Measurements from ENCODE around the gene PSMC3.

The PSMC3 gene

DNA sequence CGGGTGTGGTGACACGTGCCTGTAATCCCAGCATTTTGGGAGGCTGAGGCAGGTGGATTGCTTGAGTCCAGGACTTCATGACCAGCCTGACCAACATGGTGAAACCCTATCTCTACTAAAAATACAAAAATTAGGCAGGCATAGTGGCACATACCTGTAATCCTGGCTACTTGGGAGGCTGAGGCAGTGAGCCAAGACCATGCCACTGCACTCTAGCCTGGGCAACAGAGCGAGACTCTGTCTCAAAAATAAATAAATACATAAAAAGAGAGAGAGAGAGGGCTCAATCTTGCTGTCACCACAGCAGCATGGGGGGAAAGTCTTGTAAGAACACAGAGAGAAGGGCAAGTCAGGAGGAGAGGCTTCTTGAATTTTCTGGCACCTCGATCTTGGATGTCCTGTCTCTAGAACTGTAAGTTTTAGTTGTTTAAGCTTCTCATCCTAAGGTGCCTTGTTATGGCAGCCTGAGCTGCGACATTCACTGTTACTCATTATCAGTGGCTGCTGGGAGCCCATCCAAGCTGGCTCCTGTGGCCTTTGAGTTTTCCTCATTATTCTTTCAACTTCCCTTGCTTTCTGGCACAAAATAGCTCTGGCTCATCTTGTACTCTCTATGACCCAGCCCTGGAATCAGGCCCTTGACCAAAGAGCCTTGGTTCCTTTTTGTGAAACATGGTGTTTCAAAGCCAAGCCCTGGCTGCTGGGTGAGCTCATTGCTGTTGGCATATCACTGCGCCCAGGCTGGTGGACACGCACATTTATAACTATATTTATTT is 8.0 kb upstream of the PSMC3 start:
- no peaks in the 10 kb centered on the region for H3K36me3 ChIP-seq (ENCODE audit: control insufficient read depth, insufficient read depth, low read length)
- H3K4me1 ChIP-seq (ENCODE audit: control insufficient read depth, insufficient read depth, low read length): no peaks in the 10 kb centered on the region
- H3K4me3 ChIP-seq (ENCODE audit: low read length): no peak overlapping the region
- H3K27me3 ChIP-seq (ENCODE audit: control insufficient read depth, insufficient read depth, low read length): no peaks in the 10 kb centered on the region
- no peak overlapping the region for H3K27ac ChIP-seq (ENCODE audit: low read length)
- H3K9me3 ChIP-seq (ENCODE audit: control insufficient read depth, insufficient read depth, low read length): no peaks in the 10 kb centered on the region
- DNase-seq (ENCODE audit: low read depth, low spot score): no peak
- no CpG with 5 or more reads among the region's 7 CpGs for WGBS (ENCODE audit: insufficient coverage, insufficient read length)

DNA sequence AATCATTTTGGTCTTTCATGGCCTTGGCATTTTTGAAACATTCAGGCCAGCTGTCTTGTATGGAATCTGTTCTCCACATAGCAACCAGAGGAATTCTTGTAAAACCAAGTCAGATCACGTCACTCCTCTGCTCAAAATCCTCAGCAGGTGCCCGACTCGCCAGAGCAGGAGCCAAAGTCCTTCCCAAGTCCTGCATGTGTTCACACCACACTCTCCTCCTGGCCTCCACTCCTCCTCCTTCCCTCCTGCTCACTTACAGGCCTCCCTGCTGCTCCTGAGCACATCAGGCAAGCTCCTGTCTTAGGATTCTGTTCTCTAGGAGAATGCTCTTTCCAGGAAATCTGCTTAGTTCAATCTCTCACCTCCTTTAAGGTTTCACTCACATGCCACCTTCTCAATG is 6.9 kb upstream of the PSMC3 start:
- H3K4me3 ChIP-seq (ENCODE audit: low read length): no peak overlapping the region
- H3K9me3 ChIP-seq (ENCODE audit: control insufficient read depth, insufficient read depth, low read length): no peaks in the 10 kb centered on the region
- H3K36me3 ChIP-seq (ENCODE audit: control insufficient read depth, insufficient read depth, low read length): no peaks in the 10 kb centered on the region
- WGBS (ENCODE audit: insufficient coverage, insufficient read length): no CpG with 5 or more reads among the region's 3 CpGs
- H3K27me3 ChIP-seq (ENCODE audit: control insufficient read depth, insufficient read depth, low read length): no peaks in the 10 kb centered on the region
- H3K4me1 ChIP-seq (ENCODE audit: control insufficient read depth, insufficient read depth, low read length): no peaks in the 10 kb centered on the region
- H3K27ac ChIP-seq (ENCODE audit: low read length): no peak overlapping the region
- DNase-seq (ENCODE audit: low read depth, low spot score): no peak

DNA sequence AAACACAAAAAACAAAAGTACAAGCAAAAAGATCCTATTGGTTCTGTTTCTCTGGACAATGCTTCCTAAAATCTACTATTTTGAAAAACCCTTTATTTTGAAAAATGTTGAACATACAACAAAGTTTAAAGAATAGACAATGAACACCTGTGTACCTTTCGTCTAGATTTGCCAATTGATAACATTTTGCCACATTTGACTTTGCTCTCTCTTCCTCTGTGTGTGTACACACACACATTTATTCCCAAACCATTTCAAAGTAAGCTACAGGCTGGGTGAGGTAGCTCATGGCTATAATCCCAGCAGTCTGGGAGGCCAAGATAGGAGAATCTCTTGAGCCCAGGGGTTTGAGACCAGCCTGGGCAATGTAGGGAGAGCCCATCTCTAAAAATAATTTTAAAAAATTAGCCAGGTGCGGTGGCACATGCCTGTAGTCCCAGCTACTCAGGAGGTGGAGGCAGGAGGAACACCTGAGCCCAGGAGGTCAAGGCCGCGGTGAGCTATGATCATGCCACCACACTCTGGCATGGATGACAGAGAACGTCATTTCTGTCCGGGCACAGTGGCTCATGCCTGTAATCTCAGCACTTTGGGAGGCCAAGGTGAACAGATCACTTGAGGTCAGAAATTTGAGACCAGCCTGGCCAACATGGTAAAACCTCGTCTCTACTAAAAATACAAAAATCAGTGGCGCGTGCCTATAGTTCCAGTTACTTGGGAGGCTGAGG is 5.3 kb upstream of the PSMC3 start:
- Histone ChIP-seq H3K4me1 (ENCODE audit: control insufficient read depth, insufficient read depth, low read length) (no peaks in the 10 kb centered on the region), H3K27ac (ENCODE audit: low read length) (no peak overlapping the region), H3K9me3 (ENCODE audit: control insufficient read depth, insufficient read depth, low read length) (no peaks in the 10 kb centered on the region), H3K4me3 (ENCODE audit: low read length) (no peak overlapping the region), H3K27me3 (ENCODE audit: control insufficient read depth, insufficient read depth, low read length) (no peaks in the 10 kb centered on the region), H3K36me3 (ENCODE audit: control insufficient read depth, insufficient read depth, low read length) (no peaks in the 10 kb centered on the region)
- DNase-seq (ENCODE audit: low read depth, low spot score): no peak
- WGBS (ENCODE audit: insufficient coverage, insufficient read length): no CpG with 5 or more reads among the region's 9 CpGs

DNA sequence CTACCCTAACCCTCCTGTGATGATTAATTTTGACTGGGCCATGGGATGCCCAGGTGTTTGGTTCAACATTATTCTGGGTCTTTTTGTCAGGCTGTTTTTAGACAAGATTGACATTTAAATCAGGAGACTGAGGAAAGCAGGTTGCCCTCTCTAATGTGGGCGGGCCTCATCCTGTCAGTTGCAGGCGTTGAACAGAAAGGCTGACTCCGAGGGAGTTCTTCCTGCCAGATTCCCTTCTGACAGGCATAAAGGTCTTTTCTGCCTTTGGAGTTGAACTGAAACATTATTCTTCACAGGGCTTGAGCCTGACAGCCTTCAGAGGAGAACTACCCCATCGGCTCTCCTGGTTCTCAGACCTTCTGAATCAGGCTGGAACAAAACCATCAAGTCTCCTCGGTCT is 4.3 kb upstream of the PSMC3 start:
- H3K27ac ChIP-seq (ENCODE audit: low read length): no peak overlapping the region
- H3K4me3 ChIP-seq (ENCODE audit: low read length): no peak overlapping the region
- no peaks in the 10 kb centered on the region for H3K9me3 ChIP-seq (ENCODE audit: control insufficient read depth, insufficient read depth, low read length)
- no CpG with 5 or more reads among the region's 5 CpGs for WGBS (ENCODE audit: insufficient coverage, insufficient read length)
- H3K4me1 ChIP-seq (ENCODE audit: control insufficient read depth, insufficient read depth, low read length): no peaks in the 10 kb centered on the region
- no peak for DNase-seq (ENCODE audit: low read depth, low spot score)
- no peaks in the 10 kb centered on the region for H3K36me3 ChIP-seq (ENCODE audit: control insufficient read depth, insufficient read depth, low read length)
- no peaks in the 10 kb centered on the region for H3K27me3 ChIP-seq (ENCODE audit: control insufficient read depth, insufficient read depth, low read length)

DNA sequence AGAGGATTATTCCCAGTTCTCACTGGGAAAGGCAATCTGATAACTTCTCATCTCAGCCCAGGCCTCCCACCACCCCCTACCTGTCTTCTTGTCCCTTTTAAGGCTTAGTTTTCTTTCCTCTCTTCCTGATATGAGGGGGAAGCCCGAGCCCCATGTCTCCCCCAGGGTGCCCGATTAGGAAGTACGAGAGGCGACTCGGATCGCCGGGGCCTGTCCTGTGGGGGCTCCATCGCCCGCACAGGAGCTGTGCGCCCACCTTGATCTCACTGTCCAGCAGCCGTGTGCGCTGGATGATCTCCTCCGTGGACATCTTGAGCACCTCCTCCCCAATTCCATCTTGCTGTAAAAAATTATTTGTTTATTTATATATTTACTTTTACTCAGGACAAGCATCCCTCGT is 628 bp downstream of the PSMC3 start:
- WGBS (ENCODE audit: insufficient coverage, insufficient read length): no CpG with 5 or more reads among the region's 14 CpGs
- Histone ChIP-seq H3K4me3 (ENCODE audit: low read length) (peak overlapping the region; percentile 95), H3K9me3 (ENCODE audit: control insufficient read depth, insufficient read depth, low read length) (no peaks in the 10 kb centered on the region), H3K27ac (ENCODE audit: low read length) (no peak overlapping the region), H3K36me3 (ENCODE audit: control insufficient read depth, insufficient read depth, low read length) (peaks cover 22% of the 10 kb centered on the region), H3K4me1 (ENCODE audit: control insufficient read depth, insufficient read depth, low read length) (no peaks in the 10 kb centered on the region), H3K27me3 (ENCODE audit: control insufficient read depth, insufficient read depth, low read length) (no peaks in the 10 kb centered on the region)
- DNase-seq (ENCODE audit: low read depth, low spot score): no peak

DNA sequence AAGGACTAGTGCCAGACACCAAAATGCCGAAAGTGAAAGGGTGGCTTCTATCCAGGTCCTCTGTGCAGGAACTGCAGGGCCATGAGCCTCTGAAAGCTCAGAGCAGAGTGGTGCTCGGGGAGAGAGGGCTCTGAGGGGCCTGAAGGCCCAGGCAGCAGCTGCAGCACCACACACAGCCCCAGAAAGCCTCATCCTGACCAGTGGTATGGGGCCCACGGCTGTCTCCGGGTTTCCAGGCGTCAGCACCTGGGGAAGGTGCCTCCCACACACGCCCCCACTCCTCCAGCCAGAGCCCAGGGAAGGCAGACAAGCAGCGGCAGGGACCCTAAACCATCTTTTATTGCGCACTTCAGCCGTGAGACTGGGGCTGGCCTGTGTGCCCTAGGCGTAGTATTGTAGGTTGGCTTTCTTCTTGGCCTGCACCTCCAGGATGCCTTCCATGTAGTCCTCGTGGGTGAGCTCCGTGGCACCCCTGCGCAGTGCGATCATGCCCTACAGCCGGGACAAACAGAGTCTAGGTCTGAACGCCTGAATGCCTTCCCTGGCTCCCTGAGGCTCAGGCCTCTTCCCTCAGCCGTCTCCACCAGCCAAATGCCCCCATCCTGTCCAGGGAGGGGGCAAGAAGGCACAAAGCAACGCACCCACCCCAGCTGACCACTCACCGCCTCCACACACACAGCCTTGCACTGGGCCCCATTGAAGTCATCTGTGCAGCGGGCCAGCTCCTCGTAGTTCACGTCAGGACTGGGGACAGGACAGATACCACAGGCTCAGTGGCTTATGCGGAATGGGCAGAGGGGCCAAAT is 7.6 kb downstream of the PSMC3 start:
- no CpG with 5 or more reads among the region's 23 CpGs for WGBS (ENCODE audit: insufficient coverage, insufficient read length)
- Histone ChIP-seq H3K4me3 (ENCODE audit: low read length) (no peak overlapping the region), H3K27me3 (ENCODE audit: control insufficient read depth, insufficient read depth, low read length) (no peaks in the 10 kb centered on the region), H3K4me1 (ENCODE audit: control insufficient read depth, insufficient read depth, low read length) (no peaks in the 10 kb centered on the region), H3K36me3 (ENCODE audit: control insufficient read depth, insufficient read depth, low read length) (peaks cover 39% of the 10 kb centered on the region), H3K27ac (ENCODE audit: low read length) (no peak overlapping the region), H3K9me3 (ENCODE audit: control insufficient read depth, insufficient read depth, low read length) (no peaks in the 10 kb centered on the region)
- DNase-seq (ENCODE audit: low read depth, low spot score): no peak

DNA sequence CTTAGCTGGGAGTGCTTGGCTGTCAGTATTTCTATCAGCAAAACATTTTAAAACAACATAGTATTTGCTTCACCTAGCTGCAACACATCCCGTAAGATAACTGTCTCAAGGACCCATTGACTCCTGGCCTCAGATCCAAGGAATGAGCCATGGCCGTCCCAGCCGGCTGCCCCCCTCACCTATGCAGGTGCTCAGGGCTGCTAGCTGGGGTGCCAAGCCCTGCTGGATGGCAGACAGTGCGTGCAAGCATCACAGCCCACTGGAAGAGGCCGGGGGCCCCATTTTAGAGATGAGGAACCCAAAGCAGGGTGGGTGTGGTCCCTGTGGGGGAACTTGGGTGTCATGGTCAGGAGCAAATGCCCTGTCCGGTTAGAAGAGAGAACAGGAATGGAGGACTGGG is 8.5 kb downstream of the PSMC3 start:
- no peak overlapping the region for H3K4me3 ChIP-seq (ENCODE audit: low read length)
- H3K9me3 ChIP-seq (ENCODE audit: control insufficient read depth, insufficient read depth, low read length): no peaks in the 10 kb centered on the region
- H3K27ac ChIP-seq (ENCODE audit: low read length): no peak overlapping the region
- DNase-seq (ENCODE audit: low read depth, low spot score): no peak
- peaks cover 37% of the 10 kb centered on the region for H3K36me3 ChIP-seq (ENCODE audit: control insufficient read depth, insufficient read depth, low read length)
- no CpG with 5 or more reads among the region's 6 CpGs for WGBS (ENCODE audit: insufficient coverage, insufficient read length)
- H3K27me3 ChIP-seq (ENCODE audit: control insufficient read depth, insufficient read depth, low read length): no peaks in the 10 kb centered on the region
- H3K4me1 ChIP-seq (ENCODE audit: control insufficient read depth, insufficient read depth, low read length): no peaks in the 10 kb centered on the region

DNA sequence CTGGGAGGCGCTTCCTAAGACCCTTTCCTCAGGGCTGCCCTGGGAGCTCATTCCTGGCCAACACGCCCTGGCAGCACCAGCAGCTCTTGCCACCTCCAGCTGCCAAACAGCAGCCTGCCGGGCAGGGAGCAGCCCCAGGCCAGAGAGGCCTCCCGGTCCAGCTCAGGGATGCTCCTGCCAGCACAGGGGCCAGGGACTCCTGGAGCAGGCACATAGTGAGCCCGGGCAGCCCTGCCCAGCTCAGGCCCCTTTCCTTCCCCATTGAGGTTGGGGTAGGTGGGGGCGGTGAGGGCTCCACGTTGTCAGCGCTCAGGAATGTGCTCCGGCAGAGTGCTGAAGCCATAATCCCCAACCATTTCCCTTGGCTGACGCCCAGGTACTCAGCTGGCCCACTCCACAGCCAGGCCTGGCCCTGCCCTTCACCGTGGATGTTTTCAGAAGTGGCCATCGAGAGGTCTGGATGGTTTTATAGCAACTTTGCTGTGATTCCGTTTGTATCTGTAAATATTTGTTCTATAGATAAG is 10.2 kb downstream of the PSMC3 start:
- no peak overlapping the region for H3K4me3 ChIP-seq (ENCODE audit: low read length)
- H3K36me3 ChIP-seq (ENCODE audit: control insufficient read depth, insufficient read depth, low read length): peaks cover 33% of the 10 kb centered on the region
- H3K27ac ChIP-seq (ENCODE audit: low read length): no peak overlapping the region
- WGBS (ENCODE audit: insufficient coverage, insufficient read length): no CpG with 5 or more reads among the region's 13 CpGs
- H3K4me1 ChIP-seq (ENCODE audit: control insufficient read depth, insufficient read depth, low read length): no peaks in the 10 kb centered on the region
- H3K27me3 ChIP-seq (ENCODE audit: control insufficient read depth, insufficient read depth, low read length): no peaks in the 10 kb centered on the region
- no peaks in the 10 kb centered on the region for H3K9me3 ChIP-seq (ENCODE audit: control insufficient read depth, insufficient read depth, low read length)
- no peak for DNase-seq (ENCODE audit: low read depth, low spot score)

DNA sequence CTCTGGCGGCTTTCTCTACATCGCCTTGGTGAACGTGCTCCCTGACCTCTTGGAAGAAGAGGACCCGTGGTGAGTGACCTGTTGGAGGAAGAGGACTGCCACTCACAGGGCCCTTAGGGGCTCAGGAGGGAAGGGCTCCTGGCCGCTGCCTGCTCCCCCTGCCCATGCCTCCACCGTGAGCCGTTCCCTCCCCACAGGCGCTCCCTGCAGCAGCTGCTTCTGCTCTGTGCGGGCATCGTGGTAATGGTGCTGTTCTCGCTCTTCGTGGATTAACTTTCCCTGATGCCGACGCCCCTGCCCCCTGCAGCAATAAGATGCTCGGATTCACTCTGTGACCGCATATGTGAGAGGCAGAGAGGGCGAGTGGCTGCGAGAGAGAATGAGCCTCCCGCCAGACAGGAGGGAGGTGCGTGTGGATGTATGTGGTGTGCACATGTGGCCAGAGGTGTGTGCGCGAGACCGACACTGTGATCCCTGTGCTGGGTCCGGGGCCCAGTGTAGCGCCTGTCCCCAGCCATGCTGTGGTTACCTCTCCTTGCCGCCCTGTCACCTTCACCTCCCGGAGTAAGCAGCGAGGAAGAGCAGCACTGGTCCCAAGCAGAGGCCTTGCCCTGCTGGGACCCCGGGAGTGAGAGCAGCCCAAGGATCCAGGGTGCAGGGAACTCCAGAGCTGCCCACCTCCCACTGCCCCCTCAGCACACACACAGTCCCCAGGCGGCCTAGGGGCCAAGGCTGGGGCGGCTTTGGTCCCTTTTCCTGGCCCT is 11.0 kb downstream of the PSMC3 start:
- DNase-seq (ENCODE audit: low read depth, low spot score): no peak
- Histone ChIP-seq H3K27me3 (ENCODE audit: control insufficient read depth, insufficient read depth, low read length) (no peaks in the 10 kb centered on the region), H3K36me3 (ENCODE audit: control insufficient read depth, insufficient read depth, low read length) (peaks cover 28% of the 10 kb centered on the region), H3K27ac (ENCODE audit: low read length) (no peak overlapping the region), H3K4me3 (ENCODE audit: low read length) (no peak overlapping the region), H3K9me3 (ENCODE audit: control insufficient read depth, insufficient read depth, low read length) (no peaks in the 10 kb centered on the region), H3K4me1 (ENCODE audit: control insufficient read depth, insufficient read depth, low read length) (no peaks in the 10 kb centered on the region)
- WGBS (ENCODE audit: insufficient coverage, insufficient read length): no CpG with 5 or more reads among the region's 31 CpGs

DNA sequence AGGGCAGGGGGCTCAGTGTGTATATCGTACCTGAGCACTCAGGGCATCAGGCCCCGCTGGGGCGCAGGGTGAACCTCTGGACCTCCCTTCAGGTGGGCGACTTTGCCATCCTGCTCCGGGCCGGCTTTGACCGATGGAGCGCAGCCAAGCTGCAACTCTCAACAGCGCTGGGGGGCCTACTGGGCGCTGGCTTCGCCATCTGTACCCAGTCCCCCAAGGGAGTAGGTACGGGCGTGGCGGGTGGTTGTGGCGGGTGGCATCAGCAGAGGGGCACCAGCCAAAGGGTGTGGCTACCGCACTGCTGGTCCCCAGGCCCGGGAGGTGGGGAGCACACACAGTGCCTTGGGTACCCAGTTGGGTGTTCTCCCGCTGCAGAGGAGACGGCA is 11.6 kb downstream of the PSMC3 start:
- Histone ChIP-seq H3K27me3 (ENCODE audit: control insufficient read depth, insufficient read depth, low read length) (no peaks in the 10 kb centered on the region), H3K36me3 (ENCODE audit: control insufficient read depth, insufficient read depth, low read length) (peaks cover 22% of the 10 kb centered on the region), H3K9me3 (ENCODE audit: control insufficient read depth, insufficient read depth, low read length) (no peaks in the 10 kb centered on the region), H3K4me1 (ENCODE audit: control insufficient read depth, insufficient read depth, low read length) (no peaks in the 10 kb centered on the region), H3K27ac (ENCODE audit: low read length) (no peak overlapping the region), H3K4me3 (ENCODE audit: low read length) (no peak overlapping the region)
- DNase-seq (ENCODE audit: low read depth, low spot score): no peak
- no CpG with 5 or more reads among the region's 19 CpGs for WGBS (ENCODE audit: insufficient coverage, insufficient read length)
